Superior temporal gyrus (tissue), 1 donor: ENCODE results near the gene ZNF385B.

Source experiments
- DNase-seq: peaks from one replicate; pipeline ENCODE4 v3.0.0-alpha.2; 2016; ENCODE audit errors: extremely low spot score

Gene ZNF385B

DNA sequence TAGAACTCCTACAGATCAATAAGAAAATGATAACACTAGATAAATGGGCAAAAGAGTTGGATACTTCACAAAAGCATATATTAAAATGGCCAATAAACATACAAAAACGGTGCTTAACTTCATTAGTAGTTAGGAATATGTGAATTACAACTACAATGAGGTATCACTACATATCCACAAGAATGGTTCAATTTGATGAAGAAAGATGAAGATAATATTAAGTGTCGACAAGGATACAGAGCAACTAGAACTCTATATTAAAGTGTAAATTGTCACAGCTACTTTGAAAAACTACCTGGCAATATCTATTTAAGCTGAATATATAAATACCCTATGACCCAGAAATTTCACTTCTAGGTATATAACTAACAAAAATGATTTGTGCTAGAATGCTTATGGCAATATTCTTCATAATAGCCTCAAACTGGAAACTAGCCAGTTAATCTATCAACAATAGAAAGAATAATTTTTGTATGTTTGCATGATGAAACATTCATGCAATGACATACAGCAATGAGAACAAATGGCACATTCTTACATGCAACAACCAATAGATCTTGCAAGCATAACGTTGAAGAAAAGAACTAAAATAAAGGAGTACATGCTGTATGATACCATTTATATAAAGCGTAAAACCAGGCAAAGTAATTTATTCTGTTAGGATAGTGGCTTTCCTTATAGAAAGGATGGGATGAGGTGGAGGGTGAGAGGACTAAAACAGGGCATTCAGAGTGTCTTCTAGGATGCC, 306.6 kb downstream of the ZNF385B start:
- no peak for DNase-seq

GRCh38 chr2:179553382-179553781, 308.0 kb downstream of the ZNF385B start:
- no peak for DNase-seq

- no peak for DNase-seq
Observed at GRCh38 chr2:179551539-179552045, 309.8 kb downstream of the ZNF385B start.

DNA sequence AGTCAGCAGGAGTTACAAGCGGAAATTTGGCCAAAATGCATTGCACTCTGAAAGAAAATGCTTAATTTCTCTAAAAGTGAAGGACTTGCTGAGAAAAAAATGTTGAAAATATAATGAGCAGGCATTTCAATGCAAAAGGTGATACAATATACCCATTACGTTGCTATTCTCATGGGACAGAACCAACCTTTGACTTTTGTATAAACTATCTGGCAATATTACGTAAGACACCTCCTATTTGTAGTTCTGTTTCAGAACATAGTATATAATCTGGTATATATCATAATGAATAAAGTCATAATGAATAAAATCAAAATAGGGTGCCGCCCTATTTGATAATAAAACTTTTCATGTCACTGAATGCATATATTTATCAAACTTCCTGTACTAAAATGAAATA, 310.6 kb downstream of the ZNF385B start:
- DNase-seq: no peak

- DNase-seq: no peak
Observed at GRCh38 chr2:179550214-179550613, 311.2 kb downstream of the ZNF385B start.

GRCh38 chr2:179546656-179547055, 314.8 kb downstream of the ZNF385B start:
- no peak for DNase-seq

DNA sequence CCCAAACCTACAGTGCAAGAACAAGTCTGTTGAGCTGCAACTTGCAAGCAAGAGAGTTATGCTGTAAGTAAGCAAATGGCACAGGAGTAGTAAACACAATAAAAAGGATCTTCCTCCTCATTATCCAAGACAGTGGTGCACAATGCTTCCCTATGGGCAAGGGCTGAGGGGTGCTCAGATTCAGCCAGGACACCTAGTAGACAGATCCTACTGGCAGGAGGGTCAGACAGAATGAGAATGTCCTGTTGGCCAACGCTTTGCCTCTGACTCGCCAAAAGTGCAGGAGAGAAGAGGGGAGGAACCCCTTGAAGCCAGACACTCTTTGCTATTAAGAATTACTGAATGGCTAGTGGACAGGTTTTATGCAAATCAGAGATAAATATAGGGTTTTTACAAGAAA, 316.4 kb downstream of the ZNF385B start:
- DNase-seq: no peak

GRCh38 chr2:179543361-179543901, 318.0 kb downstream of the ZNF385B start:
- DNase-seq: no peak

DNA sequence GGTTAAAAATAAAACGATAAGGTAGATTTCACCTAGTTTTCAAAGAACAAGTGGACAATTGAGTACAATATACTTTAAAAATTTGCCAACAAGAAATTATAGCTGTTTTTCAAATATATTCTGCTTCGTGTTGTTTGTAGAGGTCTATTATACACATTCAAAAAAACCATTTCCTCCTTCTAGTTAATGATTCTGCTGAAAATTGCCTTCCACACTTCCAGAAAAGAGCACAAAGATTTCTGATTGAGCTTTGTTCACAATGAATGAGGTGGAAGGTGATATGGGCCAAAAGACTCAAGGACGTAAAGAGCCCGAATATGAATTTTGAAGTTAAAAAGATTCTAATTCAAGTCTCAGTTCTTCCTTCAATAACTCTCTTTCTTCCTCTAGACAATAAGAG, 319.8 kb downstream of the ZNF385B start:
- no peak for DNase-seq

GRCh38 chr2:179539124-179539511, 322.3 kb downstream of the ZNF385B start:
- no peak for DNase-seq

DNA sequence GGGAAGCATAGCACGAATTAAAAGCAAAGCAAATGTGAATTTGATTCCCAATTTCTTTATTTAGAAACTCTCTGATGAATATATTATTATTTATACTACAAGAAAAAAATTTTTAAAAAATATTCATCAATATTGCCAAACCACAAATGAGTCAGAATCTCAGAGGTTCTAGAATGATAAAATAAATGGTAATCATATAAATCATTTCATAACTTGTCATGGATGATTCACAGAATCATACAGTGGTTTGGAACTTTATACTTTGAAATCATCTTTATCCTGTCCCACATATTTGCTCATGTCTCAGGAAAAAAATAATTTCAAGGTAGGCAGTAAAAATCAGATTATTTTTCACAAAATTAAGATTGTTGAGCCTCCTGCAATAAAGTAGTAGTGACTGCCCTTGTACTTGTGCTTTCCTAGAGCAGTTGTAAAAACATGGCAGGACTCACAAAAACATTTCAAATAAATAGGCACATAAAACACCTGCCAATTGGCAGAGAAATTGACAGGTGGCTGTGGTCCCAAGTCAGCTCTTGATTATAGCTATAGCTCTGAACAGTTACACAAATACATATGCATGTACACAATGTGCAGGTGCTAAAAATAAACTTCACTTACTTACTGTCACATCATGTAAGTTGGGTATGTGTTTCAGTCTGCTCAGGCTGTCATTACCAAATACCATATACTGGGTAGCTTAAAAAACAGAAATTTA, 322.8 kb downstream of the ZNF385B start:
- DNase-seq: no peak

- DNase-seq: no peak
Observed at GRCh38 chr2:179536185-179536584, 325.2 kb downstream of the ZNF385B start.

DNA sequence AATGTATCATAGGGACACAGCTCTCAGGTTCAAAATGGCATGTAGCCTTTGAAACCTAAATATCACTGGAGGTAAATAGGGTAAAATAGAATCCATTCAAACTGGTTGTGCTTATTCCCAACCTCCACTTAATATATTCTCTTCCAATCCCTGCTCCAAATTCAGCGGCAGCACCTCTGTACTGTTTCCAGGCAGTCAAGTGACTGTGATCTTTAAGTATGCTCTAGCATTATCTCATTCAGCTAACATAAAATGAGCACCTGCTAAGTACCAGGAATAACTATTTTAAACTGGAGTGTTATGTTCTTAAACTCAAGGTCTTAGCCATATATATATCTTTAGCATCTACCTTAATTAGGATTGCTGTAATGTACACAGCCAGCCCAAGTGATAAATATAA, 327.5 kb downstream of the ZNF385B start:
- DNase-seq: no peak

GRCh38 chr2:179532863-179533278, 328.5 kb downstream of the ZNF385B start:
- DNase-seq: no peak

DNA sequence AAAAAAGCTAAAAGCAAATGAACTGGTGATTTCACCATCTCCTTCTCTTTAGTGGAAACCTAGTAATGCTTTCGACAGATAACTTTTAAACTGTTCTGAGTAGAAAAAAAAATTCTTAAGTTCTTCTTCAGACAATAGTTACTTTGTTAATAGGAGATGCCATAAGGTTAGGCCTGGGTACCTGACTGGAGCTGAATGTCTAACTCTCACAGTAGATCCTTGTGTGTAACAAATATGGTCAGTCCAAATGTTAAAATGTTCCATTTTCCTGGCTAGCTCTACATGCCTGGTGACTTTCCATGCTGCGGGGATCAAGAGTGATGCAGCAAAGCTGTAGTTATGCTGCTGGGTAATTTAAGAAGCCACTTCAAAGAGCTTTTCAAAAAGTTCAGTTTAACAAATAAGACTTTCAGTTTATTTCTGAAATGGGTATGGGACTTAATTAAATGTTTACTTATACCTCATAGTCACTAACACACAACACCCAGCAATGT, 332.8 kb downstream of the ZNF385B start:
- no peak for DNase-seq

DNA sequence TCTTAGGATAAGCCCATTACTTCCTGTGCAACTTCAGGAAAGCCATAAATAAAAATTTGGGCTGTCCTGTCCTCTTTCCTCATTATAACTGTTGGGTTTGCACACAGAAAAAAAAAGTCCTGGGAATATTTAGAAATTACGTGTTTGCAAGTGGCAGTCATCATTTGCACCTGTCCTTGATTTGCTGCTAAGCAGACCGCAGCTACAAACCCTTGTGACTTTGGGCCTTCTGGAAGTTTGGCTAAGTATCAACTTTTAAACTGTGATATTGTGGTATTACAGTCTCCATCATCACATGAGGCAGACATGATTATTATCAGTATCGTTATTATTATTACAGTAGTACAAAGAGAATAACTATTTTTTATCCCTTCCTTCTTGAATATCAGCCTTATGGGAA, 336.1 kb downstream of the ZNF385B start:
- DNase-seq: no peak

GRCh38 chr2:179524809-179525339, 336.5 kb downstream of the ZNF385B start:
- DNase-seq: no peak

DNA sequence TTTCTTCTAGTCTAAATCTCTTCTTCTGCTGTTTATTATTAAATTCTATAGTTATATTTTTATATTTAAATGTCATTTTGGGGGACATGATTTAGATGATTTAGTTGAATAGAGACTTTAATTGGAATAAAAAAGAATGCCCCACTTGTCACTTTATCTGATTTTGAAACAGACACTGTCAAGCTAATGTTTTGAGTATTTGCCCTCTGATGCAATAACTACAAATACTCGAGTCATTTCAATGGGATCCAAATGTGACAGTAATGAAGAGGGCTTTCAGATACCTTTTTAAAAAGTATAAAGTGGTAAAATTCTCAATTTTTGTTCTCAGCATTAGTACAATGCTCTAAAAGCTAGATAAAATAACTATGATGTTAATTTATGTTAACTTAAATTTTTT, 339.5 kb downstream of the ZNF385B start:
- DNase-seq: no peak

- DNase-seq: no peak
Observed at GRCh38 chr2:179518830-179519229, 342.6 kb downstream of the ZNF385B start.

DNA sequence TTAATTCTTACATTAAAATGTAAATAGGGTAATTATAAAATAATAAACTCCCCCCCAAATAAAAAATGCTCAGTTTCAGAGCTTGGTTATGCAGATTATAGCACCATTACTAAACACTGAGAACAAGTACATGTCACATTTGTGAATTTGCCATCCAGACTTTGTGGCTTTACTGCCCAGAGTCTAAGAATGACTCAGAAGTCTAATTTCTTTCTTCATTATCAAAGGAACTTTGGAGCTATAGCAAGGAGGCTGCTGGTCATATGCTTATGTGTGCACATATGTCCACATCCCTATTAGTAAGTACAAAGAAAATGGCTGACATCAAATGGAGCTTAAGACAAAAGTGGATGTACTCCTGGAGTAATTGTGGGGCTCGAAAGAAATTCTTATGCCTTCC, 348.2 kb downstream of the ZNF385B start:
- DNase-seq: no peak

GRCh38 chr2:179512281-179513035, 349.0 kb downstream of the ZNF385B start:
- DNase-seq: no peak
